ENCODE measurements around the gene CAMKMT. TPM values are rescaled to one million over a fixed set of nuclear protein-coding genes. Genes with fewer than 3 reads are reported as not detected.
A peak's percentile ranks its signal among the peaks of the same experiment; 100 is the strongest.
"Not testable (repeated sequence)": the region's sequence is repeated elsewhere in the genome, so short reads cannot be mapped to it uniquely, and the experiment has no call there.

CAMKMT gene
- total RNA-seq, 1 experiment from 2014 or later = 6.2 TPM

DNA sequence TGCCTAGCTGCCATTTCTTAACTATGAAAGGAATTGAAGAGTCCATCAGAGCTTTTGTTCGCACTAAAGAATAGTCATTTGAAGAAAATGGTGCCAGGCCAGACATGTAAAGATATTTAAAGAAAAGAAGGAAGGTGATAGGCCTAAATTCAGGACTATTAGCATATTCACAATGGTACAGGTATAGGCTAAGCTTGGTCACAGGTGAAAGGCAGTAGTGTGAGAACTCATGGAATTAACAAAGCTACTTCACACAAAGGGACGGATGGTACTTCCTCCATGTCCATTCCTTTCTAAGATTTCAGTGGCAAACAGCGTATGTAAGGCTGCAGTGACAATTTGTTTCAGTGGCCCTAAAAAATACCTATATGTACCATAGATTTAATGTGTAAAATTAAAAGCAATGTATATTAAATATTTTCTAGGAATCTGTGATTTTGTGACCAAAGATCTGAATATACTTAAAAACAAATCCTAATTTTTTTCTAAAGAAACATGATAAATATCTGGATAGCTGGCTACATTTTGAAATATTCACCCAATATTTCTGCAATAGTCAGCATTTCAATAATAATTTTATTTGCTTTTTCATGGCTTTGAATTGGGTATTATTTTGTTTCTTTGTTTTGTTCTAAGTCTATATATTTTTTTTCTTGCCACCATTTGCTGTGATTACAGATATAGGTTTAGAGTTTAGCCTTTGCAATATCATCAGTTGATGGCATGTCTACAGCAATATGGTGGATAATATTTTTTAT is 116.1 kb downstream of the CAMKMT start:
- in situ Hi-C loops (cut with HindIII; ENCODE audit: low pct_unique_long_range_greater_than_20kb, low sequenced_read_pairs) = no loop called here
- no peak for DNase-seq (ENCODE audit: low read depth)

DNA sequence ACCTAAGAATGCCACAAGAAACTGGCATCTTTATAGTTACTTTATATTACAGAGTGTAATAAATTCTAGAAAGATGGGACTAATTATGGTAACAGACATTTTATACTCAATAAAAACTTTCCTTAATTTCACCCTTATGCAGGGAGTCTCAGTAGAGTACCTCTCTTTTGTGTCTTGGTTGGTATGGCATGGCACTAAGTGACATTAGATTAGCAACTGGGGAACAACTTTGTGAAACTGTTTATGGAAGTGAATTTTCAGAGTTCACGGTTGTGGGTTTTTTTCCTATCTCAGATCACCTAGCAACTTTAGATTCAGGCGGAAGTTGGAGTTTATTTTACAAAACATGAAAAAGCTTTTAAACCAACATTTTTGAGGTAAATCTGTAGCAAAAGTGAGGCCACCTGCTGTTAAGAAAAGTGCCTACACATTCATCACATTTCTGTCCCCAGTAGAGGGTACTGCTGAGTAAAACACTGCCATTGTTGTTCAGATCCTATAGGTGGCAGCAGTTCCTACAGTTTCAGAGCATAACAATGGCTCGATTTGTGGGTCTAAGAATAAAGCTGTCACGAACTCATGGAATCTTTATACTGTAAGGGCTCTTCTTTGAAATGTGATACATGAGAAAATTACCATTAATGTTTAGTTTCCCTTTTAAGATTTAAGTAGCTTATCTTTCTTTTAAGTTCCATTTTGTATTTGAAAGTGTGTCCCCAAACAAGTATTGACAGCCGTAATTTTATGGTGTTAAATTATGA is 117.6 kb downstream of the CAMKMT start:
- in situ Hi-C loops (cut with HindIII; ENCODE audit: low pct_unique_long_range_greater_than_20kb, low sequenced_read_pairs) = no loop called here
- DNase-seq (ENCODE audit: low read depth) = peak; percentile 72

DNA sequence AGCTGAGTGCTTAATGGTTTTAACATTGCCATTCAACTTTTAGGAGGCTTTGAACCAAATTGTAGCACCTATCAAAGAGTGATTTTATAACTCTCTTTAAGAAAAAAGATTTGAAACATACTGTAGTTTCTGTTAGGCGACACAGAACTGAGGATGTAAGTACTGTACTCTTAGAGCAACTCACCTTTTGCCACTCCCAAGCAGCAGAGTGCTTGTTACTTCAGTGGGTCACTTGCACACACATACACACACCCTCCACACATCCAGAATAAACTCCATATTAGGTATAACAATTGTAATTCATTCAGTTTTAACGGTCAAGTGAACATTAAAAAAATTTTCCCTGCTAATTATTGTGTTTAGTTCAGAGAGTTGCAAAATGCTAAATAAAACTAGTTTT is 118.3 kb downstream of the CAMKMT start:
- DNase-seq (ENCODE audit: low read depth) = no peak
- in situ Hi-C loops (cut with HindIII; ENCODE audit: low pct_unique_long_range_greater_than_20kb, low sequenced_read_pairs) = no loop called here

DNA sequence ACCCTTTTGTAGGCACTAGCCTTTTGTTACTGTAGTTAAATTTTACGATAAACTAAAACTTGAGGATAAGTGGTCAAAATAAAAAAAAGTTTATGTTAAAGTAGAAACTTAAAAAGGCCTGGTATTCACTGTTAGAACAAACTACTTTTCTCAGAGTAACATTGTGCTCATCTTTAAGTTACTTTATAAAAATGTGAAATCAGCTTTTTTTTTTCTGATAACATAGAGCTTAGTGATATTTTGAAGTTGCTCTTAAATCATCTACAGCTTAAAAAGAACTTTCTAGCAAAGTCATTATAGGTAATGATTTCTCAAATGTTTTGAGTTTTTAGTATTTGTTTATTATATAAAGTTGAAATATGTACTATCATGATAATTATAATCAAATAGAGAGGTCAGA is 125.3 kb downstream of the CAMKMT start:
- DNase-seq (ENCODE audit: low read depth) = no peak
- in situ Hi-C loops (cut with HindIII; ENCODE audit: low pct_unique_long_range_greater_than_20kb, low sequenced_read_pairs) = no loop called here

DNA sequence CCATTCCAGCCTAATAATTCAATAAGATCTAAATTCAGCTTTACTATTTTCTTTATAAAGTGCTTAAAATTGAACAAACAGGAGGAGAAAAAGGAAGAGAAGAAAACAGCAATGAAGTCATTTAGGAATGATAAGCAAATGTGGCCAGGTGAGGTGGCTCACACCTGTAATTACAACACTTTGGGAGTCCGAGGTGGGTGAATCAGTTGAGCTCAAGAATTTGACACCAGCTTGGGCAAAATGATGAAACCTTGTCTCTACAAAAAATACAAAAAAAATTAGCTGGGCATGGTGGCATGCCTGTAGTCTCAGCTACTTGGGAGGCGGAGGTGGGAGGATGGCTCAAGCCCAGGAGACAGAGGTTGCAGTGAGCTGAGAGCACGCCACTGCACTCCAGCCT is 129.0 kb downstream of the CAMKMT start:
- in situ Hi-C loops (cut with HindIII; ENCODE audit: low pct_unique_long_range_greater_than_20kb, low sequenced_read_pairs) = no loop called here
- DNase-seq (ENCODE audit: low read depth) = no peak

DNA sequence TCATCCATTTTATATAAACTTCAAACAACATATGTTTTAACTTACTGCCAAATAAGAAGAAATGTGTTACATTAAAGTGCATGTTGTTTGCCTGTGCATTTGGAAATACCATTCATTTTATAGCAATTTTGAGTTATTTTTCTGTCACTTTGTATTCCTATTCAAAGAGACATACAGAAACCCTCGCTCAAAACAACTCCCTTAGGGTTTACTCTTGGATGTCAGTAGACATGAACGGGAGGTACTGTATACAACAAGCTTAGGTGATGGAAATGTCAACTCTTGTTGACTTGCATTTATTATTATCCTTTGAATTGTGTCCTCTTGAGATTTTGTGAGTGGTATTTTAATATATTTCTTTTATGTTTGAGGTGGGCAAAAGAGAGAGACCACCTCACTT is 132.3 kb downstream of the CAMKMT start:
- no peak for DNase-seq (ENCODE audit: low read depth)
- in situ Hi-C loops (cut with HindIII; ENCODE audit: low pct_unique_long_range_greater_than_20kb, low sequenced_read_pairs) = no loop called here

DNA sequence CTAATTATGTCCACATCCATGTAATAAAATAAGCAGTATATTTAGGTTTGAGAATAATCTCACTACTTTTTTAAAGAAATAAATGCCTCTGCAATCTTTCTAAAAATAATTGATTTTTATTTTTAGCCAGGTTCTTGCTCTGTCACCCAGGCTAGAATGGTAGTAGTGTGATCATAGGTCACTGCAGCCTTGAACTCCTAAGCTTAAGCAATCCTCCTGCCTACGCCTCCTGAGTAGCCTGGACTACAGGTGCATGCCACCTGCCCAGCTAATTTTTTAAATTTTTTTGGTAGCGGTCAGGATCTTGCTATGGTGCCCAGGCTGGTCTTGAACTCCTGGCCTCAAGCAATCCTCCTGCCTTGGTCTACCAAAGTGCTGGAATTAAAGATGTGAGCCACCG is 133.3 kb downstream of the CAMKMT start:
- in situ Hi-C loops (cut with HindIII; ENCODE audit: low pct_unique_long_range_greater_than_20kb, low sequenced_read_pairs) = no loop called here
- DNase-seq (ENCODE audit: low read depth) = no peak

DNA sequence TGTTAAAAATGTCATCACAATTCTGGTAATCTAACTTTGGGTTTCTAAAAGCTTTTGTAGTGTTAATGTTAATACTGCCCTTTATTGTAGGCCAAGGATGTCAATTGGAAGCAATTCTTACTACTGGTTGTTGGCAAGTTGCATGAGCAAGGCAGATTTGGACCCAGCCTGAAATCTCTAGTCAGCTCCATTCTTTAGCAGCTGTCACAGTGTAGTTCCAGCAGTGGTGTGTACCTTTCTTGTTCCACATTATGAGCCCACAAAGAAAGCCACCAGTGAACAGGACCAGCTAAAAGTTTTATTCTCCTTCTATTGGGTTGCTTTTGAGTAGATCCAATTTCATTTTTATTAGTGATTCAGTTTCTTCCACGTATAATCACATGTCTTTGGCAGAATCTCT is 133.8 kb downstream of the CAMKMT start:
- DNase-seq (ENCODE audit: low read depth) = no peak
- in situ Hi-C loops (cut with HindIII; ENCODE audit: low pct_unique_long_range_greater_than_20kb, low sequenced_read_pairs) = no loop called here

DNA sequence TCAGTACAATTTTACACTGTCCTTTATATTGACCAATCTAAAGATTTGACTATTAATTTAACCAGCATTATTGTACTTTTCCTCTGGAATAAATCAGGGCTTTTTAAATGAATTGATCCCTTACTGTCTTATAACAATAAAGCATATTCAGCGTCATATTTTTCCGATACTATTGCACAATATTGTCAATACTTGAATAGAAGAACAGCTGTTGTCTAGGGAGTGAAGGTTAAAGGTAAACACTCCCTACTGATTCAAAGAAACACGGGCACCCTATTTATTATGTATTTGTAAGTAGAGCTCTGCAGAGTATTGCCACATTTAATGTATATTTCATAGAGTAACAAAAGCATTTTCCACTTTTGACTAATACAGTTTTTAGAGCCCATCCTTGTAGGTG is 134.4 kb downstream of the CAMKMT start:
- in situ Hi-C loops (cut with HindIII; ENCODE audit: low pct_unique_long_range_greater_than_20kb, low sequenced_read_pairs) = no loop called here

DNA sequence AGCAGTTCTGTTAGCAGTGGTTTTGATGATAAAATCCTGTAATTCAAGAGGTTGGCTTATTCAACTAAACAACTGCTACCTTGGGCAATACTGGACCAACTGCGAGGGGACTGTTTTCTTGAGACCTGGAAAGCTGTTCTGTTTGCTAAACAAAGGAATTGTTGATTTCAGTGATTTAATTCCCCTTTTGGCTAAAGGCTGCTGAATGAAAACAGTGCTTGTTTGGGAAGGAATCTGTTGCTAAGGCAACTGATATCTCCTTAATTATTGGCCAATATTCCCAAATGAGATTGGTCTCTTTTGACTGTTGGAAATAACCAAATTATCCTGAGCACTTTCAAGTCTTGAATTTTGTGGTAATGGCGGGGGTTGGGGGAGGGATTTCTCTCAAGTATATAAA is 136.8 kb downstream of the CAMKMT start:
- in situ Hi-C loops (cut with HindIII; ENCODE audit: low pct_unique_long_range_greater_than_20kb, low sequenced_read_pairs) = no loop called here

More for the DNA sequence above, 134.4 kb downstream of the CAMKMT start:
- no peak for DNase-seq (ENCODE audit: low read depth)

DNA sequence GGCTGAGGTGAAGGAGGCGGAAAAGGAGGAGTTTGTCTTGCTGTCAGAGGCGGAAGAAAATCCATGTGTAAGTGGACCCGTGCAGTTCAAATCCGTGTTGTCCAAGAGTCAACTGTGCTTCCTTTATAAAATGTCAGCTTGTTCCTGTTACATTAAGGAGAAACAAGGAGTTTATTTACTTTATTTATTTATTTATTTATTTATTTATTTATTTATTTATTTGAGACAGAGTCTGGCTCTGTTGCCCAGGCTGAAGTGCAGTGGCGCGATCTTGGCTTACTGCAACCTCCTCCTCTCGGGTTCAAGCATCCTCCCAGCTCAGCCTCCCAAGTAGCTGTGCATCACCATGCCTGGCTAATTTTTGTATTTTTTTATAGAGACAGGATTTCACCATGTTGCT is 143.9 kb downstream of the CAMKMT start:
- DNase-seq (ENCODE audit: low read depth); in situ Hi-C loops (cut with HindIII; ENCODE audit: low pct_unique_long_range_greater_than_20kb, low sequenced_read_pairs): not testable (repeated sequence)

More for the DNA sequence above, 136.8 kb downstream of the CAMKMT start:
- DNase-seq (ENCODE audit: low read depth) = no peak

DNA sequence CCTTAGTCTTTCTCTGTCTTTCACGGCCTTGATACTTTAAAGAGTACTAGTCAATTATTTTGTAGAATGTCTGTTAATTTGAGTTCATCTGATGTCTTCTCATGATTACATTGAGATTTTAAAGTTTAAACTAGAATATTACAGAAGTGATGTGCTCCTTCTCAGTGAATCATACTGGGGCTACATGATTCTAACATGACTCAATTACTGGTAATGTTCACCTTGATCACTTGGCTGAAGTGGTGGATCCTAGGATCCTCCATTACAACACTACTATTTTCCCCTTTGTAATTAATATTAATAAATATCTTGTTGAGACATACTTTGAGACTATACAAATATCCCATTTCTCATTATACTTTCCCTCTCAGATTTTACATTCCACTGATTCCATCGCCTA is 148.5 kb downstream of the CAMKMT start:
- in situ Hi-C loops (cut with HindIII; ENCODE audit: low pct_unique_long_range_greater_than_20kb, low sequenced_read_pairs) = no loop called here
- no peak for DNase-seq (ENCODE audit: low read depth)

DNA sequence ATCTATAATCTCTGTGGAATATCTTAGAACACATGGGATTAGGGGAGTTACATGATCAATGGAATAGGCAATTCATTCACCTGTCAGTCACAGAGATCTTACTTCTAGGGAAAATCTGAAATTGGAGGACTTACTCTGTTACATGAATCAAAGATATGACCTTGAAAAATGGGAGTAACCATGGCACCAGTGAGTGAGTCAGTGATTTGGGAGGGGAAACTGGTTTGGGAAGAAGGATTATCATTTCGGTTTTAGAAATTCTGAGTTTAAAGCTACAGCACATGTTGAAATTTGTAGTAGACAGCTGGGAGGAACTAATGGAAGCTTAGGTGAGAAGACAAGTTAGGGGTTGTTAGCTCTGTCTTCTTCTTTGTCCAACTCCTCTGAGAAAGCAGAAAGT is 153.7 kb downstream of the CAMKMT start:
- in situ Hi-C loops (cut with HindIII; ENCODE audit: low pct_unique_long_range_greater_than_20kb, low sequenced_read_pairs) = no loop called here
- DNase-seq (ENCODE audit: low read depth) = no peak

DNA sequence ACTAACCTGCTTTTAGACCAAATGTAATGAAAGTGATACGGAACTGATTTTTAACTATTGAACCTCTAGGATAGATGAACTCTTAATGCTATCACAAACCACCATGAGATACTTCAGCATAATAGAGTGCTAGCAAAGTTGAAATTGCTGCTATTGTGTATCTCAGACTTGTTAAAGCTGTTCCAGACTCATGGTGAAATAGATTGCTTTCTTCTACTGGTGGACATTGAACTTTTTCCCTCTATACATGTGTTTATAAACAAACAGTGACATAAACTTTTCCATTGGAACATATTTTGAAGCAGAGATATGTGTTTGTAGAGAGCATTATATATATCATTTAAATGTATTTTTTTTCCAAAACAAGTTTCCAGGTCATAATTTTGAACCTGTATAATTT is 157.3 kb downstream of the CAMKMT start:
- in situ Hi-C loops (cut with HindIII; ENCODE audit: low pct_unique_long_range_greater_than_20kb, low sequenced_read_pairs) = no loop called here
- no peak for DNase-seq (ENCODE audit: low read depth)

DNA sequence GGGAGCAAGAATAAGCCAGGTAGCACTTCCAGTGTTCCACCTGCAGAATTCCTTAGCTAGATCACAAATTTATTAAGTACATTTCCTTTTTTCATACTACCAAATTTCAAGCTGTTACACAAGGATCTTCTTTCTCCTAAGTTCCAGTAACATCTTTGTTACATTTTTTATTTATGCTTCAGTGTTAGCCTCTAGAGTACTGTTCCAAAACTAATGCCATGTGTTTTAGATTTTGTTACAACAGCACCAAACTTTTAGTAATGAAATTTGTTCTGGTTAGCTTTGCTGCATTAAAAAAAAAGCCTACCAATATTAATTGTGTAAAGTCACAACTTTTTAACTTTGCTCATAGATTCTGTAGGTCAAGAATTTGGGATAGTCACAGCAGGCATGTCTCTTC is 161.1 kb downstream of the CAMKMT start:
- DNase-seq (ENCODE audit: low read depth) = no peak
- in situ Hi-C loops (cut with HindIII; ENCODE audit: low pct_unique_long_range_greater_than_20kb, low sequenced_read_pairs) = no loop called here

DNA sequence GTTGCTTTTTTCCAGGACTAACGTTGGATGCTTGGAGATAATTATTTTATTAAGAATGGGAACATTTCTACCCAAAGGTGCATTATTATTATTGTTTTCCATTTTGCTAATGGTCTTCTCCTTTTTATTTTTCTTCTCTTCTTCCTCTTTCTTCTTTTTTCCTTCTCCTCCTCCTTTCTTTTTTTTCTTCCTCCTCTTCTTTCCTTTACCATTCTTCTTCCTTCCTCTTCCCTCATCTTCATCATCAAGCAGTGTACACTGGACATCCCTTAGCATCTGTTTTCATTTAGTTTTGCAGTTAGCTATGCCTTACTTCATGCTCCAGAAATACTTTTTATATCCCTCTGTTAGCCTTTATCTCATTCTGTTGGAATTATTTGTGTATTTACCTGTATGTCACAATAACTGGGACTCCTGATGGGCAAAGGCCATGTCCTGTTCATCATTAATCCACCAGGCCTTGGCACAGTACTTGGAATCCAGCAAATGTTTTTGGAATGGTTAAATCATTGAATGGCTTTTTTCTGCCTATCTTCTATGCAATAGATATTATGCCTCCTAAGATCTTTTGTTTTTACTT is 162.7 kb downstream of the CAMKMT start:
- no peak for DNase-seq (ENCODE audit: low read depth)
- in situ Hi-C loops (cut with HindIII; ENCODE audit: low pct_unique_long_range_greater_than_20kb, low sequenced_read_pairs) = no loop called here

DNA sequence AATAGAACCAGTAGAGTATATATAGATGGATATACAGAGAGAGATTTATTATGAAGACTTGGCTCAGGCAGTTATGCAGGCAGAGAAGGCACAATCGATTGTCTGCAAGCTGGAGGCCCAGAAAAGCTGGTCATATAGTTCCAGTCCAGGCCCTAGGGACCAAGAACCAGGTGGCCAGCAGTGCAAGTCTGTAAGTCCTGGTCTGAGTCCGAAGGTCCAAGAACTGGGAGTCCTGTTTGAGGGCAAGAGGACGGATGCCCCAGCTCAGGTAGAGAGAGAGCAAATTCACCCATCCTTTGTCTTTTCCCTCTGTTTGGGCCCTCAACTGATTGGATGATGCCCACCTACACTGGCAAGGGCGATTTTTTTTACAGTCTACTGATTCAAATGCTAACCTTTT is 164.6 kb downstream of the CAMKMT start:
- in situ Hi-C loops (cut with HindIII; ENCODE audit: low pct_unique_long_range_greater_than_20kb, low sequenced_read_pairs) = no loop called here
- DNase-seq (ENCODE audit: low read depth) = no peak

DNA sequence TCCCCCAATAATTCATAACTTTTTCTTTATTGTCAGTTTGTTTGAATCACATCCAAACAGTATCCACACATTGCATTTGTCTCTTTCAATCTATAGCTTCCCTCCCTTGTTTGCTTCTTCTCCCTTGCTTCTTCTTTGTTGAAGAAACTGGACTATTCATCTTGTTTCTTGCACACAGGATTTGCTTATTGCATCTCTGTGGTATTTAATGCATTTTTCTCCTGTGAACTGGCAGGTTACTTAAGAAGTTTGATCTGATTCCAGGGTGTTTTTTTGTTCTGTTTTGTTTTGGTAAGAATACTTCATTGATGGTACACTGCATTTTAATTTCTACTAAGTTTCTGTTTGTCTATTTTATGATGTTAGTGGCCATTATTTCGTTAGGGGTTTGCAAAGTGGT is 166.8 kb downstream of the CAMKMT start:
- in situ Hi-C loops (cut with HindIII; ENCODE audit: low pct_unique_long_range_greater_than_20kb, low sequenced_read_pairs) = no loop called here
- DNase-seq (ENCODE audit: low read depth) = no peak

DNA sequence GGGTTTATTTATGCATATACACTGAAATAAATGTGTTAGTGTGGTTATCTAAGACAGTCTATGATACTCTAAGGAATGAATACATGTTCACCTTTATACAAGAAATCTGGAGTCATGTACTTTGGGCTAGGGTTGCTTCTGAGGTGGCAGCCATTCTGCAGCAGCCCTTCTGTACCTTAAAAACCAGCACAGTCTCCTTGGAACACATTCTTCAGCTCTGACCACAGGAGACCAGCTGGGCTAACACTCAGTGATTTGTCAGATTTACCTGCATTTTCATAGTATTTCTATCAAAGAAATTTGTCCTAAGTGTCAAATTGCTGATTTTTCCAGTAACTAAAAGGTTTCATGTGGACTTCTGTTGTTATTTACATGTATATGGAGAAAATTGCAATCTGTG is 167.7 kb downstream of the CAMKMT start:
- in situ Hi-C loops (cut with HindIII; ENCODE audit: low pct_unique_long_range_greater_than_20kb, low sequenced_read_pairs) = no loop called here

More for the DNA sequence above, 167.7 kb downstream of the CAMKMT start:
- no peak for DNase-seq (ENCODE audit: low read depth)

Measured in Caki2 (cell line).